ENCODE measurements around the gene CAMK2D. TPM values are rescaled to one million over a fixed set of nuclear protein-coding genes. Genes with fewer than 3 reads are reported as not detected.

The CAMK2D gene
- total RNA-seq, 1 donor from 2014 or later = 19.7 TPM

DNA sequence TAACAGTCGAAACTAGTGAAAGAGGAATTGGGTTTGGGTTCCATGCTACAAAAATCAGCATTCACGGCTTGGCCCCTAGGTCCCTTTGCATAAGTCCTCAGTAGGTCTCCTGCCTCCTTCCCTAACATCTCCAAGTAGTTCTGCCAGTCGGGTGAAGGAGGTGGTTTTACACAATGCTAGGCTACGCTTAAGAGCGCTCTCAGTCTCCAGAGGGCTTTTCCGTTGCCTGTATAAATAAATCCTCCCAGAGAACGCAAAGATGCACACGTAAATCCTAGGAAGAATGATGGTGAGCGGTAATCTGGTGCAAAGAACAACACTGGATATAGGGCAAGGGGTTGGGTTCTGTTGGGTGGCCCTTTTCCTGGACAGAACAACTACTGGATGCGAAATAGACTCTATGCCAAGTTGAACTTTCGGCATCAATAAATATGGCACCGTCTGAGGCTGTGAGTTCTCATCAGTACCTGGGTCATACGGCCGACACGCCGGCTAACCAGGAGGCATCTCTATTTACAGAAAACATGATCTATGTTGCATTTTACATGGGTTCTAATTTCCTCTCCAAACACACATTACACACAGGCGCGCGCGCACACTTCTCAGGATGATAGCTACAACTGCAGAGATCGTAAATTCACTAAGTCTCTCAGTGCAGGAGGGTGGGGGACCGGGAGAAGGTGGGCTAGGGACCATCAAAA, 1.3 kb downstream of the CAMK2D start:
- Mint-ChIP-seq H3K9me3 (ENCODE audit: unreplicated experiment) (no peaks in the 10 kb centered on the region), H3K27me3 (ENCODE audit: unreplicated experiment) (peaks cover 8% of the 10 kb centered on the region), H3K4me1 (ENCODE audit: unreplicated experiment) (peaks cover 16% of the 10 kb centered on the region), H3K36me3 (ENCODE audit: low read depth, unreplicated experiment) (peaks cover 4% of the 10 kb centered on the region), H3K27ac (ENCODE audit: unreplicated experiment) (peak overlapping the region; percentile 91), H3K4me3 (ENCODE audit: unreplicated experiment) (peak overlapping the region; percentile 98)
- no peak for DNase-seq (ENCODE audit: low spot score)
- TF ChIP-seq, protein P1, sequence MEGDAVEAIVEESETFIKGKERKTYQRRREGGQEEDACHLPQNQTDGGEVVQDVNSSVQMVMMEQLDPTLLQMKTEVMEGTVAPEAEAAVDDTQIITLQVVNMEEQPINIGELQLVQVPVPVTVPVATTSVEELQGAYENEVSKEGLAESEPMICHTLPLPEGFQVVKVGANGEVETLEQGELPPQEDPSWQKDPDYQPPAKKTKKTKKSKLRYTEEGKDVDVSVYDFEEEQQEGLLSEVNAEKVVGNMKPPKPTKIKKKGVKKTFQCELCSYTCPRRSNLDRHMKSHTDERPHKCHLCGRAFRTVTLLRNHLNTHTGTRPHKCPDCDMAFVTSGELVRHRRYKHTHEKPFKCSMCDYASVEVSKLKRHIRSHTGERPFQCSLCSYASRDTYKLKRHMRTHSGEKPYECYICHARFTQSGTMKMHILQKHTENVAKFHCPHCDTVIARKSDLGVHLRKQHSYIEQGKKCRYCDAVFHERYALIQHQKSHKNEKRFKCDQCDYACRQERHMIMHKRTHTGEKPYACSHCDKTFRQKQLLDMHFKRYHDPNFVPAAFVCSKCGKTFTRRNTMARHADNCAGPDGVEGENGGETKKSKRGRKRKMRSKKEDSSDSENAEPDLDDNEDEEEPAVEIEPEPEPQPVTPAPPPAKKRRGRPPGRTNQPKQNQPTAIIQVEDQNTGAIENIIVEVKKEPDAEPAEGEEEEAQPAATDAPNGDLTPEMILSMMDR (IDR thresholded peaks at IDR 0.05; ENCODE audit: unreplicated experiment) = no peak

DNA sequence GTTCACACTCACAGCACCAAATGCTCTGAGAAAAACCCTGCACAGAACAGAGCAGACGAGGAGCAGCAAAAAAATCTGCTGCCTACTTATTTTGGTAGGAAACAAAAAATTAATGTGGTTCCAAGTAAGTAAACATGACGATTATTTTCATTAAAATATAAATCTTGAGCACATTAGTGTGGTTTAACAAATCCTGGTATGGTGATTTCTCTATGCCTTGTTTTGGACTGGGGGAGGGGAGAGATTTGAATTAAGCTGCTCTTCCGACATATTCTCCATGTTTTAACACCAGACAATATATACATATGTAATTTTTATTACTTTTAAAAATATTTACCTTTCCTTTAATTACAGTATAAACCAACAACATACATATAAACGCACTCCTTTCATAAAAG, 1.8 kb downstream of the CAMK2D start:
- H3K9me3 Mint-ChIP-seq (ENCODE audit: unreplicated experiment) = no peaks in the 10 kb centered on the region
- no peak overlapping the region for H3K27ac Mint-ChIP-seq (ENCODE audit: unreplicated experiment)
- H3K4me1 Mint-ChIP-seq (ENCODE audit: unreplicated experiment) = peaks cover 16% of the 10 kb centered on the region
- DNase-seq (ENCODE audit: low spot score) = no peak
- H3K36me3 Mint-ChIP-seq (ENCODE audit: low read depth, unreplicated experiment) = peaks cover 4% of the 10 kb centered on the region
- H3K27me3 Mint-ChIP-seq (ENCODE audit: unreplicated experiment) = peaks cover 8% of the 10 kb centered on the region
- TF ChIP-seq, protein P1 (IDR thresholded peaks at IDR 0.05; ENCODE audit: unreplicated experiment) = no peak
- H3K4me3 Mint-ChIP-seq (ENCODE audit: unreplicated experiment) = peak overlapping the region; percentile 98

DNA sequence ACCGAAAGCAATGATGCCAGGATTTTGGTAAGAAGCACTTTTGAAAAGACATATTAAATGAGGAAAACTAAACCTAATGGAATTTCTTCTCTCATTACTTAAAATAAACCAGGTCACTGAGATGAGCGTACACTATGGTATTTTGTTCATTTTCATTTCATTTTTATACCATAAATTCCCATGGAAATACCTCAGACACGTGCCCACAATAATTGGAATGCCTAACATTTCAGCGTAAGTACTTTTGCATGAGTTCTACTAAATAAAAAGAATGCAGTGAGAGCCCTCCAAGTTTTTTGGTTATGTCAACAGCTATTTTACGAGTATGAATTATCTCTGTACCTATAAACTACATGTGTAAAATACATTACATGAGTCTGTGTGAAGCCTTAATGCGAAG, 3.2 kb downstream of the CAMK2D start:
- Mint-ChIP-seq H3K36me3 (ENCODE audit: low read depth, unreplicated experiment) (peaks cover 4% of the 10 kb centered on the region), H3K4me1 (ENCODE audit: unreplicated experiment) (peaks cover 16% of the 10 kb centered on the region), H3K9me3 (ENCODE audit: unreplicated experiment) (no peaks in the 10 kb centered on the region), H3K27ac (ENCODE audit: unreplicated experiment) (no peak overlapping the region), H3K27me3 (ENCODE audit: unreplicated experiment) (peaks cover 8% of the 10 kb centered on the region), H3K4me3 (ENCODE audit: unreplicated experiment) (no peak overlapping the region)
- no peak for DNase-seq (ENCODE audit: low spot score)
- TF ChIP-seq, protein P1 (IDR thresholded peaks at IDR 0.05; ENCODE audit: unreplicated experiment) = no peak

DNA sequence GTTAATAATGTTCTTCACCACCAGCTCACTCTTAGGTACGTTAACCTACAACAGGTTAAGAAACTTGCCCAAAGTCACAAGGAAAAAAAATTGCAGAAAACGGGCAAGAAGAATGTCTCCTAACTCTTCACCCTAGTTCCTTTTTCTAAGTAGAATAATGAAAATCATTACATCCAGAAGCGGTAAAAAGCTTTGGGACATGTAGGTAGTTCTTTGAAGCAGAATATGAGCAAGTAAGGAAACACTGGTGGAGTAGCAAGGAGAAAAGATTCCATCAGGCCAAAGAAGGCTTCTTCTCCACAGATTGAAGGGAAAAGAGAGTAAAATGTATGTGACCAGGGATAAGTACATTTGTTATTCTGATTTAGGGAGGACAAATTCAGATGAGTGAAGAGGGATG, 4.1 kb downstream of the CAMK2D start:
- Mint-ChIP-seq H3K4me3 (ENCODE audit: unreplicated experiment) (no peak overlapping the region), H3K4me1 (ENCODE audit: unreplicated experiment) (peaks cover 9% of the 10 kb centered on the region), H3K36me3 (ENCODE audit: low read depth, unreplicated experiment) (peaks cover 4% of the 10 kb centered on the region), H3K27ac (ENCODE audit: unreplicated experiment) (no peak overlapping the region), H3K9me3 (ENCODE audit: unreplicated experiment) (no peaks in the 10 kb centered on the region), H3K27me3 (ENCODE audit: unreplicated experiment) (peaks cover 4% of the 10 kb centered on the region)
- TF ChIP-seq, protein P1 (IDR thresholded peaks at IDR 0.05; ENCODE audit: unreplicated experiment) = no peak
- no peak for DNase-seq (ENCODE audit: low spot score)

DNA sequence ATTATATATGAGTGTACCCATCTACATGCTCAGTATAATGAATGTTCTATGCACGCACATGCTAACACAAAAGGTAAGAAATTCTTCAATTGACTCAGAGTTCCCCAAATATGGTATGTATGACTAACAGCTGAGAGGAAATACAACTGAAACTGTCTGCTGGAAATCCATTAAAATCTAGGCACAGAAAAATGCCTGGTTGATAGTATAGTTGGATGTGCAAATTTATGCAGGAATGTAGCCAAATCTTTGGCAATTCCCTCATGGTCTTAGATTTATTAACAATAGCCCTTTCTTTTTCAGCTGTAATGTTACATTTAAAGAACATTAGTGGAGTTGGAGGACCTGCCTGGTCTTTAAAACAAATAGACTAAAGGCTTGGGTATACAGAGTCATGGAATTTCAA, 5.5 kb downstream of the CAMK2D start:
- no peaks in the 10 kb centered on the region for H3K27me3 Mint-ChIP-seq (ENCODE audit: unreplicated experiment)
- H3K4me3 Mint-ChIP-seq (ENCODE audit: unreplicated experiment) = no peak overlapping the region
- TF ChIP-seq, protein P1 (IDR thresholded peaks at IDR 0.05; ENCODE audit: unreplicated experiment) = no peak
- no peaks in the 10 kb centered on the region for H3K9me3 Mint-ChIP-seq (ENCODE audit: unreplicated experiment)
- H3K4me1 Mint-ChIP-seq (ENCODE audit: unreplicated experiment) = peaks cover 8% of the 10 kb centered on the region
- H3K36me3 Mint-ChIP-seq (ENCODE audit: low read depth, unreplicated experiment) = peaks cover 4% of the 10 kb centered on the region
- no peak for DNase-seq (ENCODE audit: low spot score)
- H3K27ac Mint-ChIP-seq (ENCODE audit: unreplicated experiment) = no peak overlapping the region

All from endothelial cell (in vitro differentiated cells).